Stimulated activated CD4-positive, alpha-beta T cell treated with anti-CD3 and anti-CD28 coated beads, Interleukin-12 subunit alpha, Interleukin-12 subunit beta, amount 100 ng/mL, for 4 hours (primary cell): ENCODE data around the gene TJAP1.
"Not testable (repeated sequence)": the region's sequence is repeated elsewhere in the genome, so short reads cannot be mapped to it uniquely, and the experiment has no call there.

Source experiments
- DNase-seq: peaks from one replicate; pipeline ENCODE4 v3.0.0-alpha.2; 2020

The TJAP1 gene

DNA sequence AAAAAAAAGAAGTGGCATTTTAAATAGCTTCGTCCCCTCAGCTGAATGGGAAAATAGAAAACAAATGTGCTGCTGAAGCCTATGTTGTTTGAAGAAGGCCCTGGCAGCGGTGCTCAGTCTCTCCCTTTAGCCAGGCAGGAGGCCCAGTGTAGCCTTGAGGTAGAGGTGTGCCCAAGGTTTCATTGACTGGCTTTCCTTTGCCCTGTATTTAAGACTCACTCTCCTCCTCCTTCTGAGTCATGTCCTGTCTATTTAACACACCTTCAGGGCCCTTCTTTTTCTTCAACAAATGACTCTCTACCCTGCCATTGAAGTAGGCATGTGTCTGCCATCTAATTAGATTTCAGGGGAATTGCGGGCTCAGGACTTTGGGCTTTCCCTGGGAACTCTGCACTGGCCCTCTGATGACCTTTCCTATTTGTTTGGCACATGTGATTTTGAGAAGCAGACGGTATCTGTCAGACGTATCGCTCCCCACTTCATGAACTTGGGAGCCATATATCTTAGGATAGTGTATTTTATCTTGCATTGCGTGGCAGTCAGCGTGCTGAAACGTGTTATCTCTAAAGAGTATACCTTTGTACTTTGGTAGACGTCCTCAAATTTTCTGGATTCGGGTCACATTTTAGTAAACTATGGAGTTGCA, 4.3 kb downstream of the TJAP1 start:
- DNase-seq, result no peak

DNA sequence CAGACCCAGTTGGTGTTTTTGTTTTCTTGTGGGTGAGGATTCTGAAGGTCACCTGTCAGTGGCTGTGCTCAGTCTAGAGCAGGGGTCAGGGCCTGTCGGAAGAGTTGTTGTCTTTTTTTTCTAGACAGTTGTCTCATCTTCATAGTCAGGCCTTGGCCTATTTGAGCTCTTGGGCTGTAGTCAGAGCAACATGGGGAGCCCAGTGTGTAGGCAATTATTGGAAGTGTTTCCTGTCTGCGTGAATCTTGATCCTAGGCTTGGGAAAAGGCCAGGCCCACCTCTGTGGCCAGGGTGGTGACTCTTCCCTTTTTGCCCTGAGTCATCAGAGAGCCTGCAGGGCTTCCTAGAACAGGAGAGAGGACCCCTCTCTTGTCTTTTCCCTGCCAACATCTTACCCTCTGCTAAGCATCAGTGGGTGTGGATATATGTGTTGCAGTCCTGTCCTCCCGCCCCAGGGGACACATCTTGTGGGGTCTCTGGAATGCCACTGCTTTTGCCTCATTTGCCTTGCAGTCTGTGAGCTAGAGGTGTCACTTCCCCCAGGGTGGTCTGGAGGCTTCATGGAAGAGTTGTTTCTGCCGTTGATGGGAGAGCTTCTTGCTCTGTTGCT, 11.4 kb downstream of the TJAP1 start:
- DNase-seq, result no peak

DNA sequence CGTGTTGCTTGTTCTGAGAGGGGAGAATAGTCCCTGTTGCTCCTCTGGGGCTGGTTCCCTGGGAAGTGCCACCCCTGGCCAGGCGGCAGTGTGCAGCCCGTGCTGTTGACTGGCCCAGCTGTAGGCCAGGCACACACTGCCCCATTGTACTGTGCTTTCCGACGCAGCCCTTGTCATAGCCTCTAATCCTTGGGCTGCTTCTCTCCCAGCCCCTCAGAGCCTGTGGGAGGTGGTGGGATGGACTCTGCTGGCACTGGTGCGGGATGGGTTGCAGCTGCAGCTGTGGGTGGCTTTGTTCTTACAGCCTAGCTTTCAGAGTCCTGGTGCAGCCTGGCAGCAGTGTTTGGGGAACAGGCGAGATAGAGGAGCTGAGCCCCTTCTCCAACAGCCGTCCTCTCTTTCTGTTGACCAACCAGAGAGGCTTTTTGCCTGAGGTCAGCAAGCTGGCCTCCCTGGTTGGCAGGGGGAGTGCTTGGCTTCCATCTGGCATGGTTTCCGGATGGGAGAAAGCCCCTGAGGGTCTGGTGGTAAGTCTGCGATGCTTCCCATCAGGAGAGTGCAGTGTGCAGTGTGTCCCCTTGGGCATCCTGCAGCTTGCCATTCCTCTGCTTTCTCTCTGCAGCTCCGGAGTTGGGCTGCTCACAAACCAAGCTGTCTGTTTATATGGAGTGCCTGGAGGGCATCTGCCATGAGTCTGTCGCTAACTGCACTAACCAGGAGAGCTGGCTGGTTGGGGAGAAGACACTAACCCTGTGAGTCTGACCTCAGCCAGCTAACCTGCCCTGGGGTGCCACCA, 12.1 kb downstream of the TJAP1 start:
- DNase-seq, result no peak

DNA sequence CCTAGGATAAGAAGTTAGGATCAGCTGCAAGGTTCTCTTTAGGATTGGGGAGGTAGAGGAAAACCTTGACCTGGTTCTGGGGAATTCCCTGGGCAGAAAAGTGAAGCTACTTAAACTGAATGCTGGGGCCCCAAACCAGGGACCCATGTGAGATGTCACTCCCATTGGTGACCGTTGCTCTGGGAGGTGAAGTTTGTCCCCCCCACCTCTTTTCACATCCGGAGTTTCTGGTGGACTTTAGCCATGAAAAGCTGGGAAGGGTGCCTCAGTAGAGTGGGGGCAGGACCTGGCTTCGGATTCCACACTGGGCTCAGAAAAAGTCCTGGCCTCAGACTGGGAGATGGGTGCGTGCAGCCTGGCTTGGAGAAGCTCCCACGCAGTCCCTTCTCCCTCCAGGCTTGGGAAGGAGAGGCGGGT, 13.2 kb downstream of the TJAP1 start:
- DNase-seq, result no peak

DNA sequence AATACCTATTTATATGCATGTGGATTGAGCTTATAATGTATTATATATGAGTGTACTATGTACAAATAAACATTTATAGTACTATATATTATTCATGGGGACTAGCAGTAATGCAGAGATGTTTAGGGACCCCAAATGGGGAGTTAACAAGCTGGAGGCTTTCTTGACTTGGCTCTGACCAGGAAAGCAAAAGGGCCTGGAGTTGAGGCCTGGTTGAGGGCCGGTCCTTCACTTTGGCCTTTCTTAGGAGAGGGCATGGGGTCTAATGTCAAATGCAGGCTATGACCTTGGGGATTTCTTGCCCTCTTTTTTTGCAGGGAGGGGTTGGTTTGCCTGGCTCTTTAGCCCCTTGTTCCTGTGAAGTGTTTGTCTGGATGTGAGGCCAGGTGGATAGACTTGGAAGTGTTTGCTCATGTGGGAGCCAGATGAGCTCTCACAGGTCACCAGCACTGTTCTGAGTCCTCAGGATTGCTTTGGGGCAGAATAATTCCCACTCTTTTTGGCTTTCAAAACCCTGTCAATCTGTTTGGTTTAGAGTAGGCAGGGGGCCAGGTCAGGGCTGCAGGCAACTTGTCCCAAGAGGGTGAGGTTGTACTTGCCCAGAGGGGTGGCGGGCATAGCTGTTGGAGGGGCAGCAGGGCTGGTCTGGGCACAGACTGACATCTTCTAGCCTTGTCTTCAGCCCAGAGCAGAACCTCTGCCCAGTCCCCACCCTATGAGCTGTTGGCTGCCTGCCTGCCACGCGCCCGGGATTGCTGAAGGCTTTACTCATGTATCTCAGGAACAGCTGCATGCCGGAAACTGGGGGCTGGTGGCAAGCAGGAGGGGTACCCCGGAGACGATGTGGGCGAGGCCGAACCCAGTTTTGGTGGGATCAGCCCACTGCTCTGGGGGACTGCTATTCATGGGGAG, 14.6 kb downstream of the TJAP1 start:
- DNase-seq, result no peak

DNA sequence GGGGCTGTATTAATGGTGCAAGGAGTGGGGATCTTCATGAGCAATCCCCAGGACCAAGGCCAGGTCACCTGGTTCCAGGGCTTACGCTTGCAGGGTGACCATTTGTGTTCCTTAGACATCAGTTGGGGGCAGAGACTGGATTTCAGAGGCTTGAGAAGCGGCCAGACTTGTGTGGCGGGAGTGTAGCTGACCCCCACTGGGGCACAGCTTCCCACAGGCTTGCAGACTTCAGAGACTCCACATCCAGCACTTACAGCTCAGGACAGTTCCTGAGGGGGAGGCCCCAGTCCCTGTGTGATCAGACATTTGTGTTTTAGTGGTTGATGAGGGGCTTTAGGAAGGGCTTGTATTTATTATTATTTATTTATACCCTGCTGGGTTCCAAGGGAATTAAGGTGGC, 15.3 kb downstream of the TJAP1 start:
- no peak for DNase-seq

DNA sequence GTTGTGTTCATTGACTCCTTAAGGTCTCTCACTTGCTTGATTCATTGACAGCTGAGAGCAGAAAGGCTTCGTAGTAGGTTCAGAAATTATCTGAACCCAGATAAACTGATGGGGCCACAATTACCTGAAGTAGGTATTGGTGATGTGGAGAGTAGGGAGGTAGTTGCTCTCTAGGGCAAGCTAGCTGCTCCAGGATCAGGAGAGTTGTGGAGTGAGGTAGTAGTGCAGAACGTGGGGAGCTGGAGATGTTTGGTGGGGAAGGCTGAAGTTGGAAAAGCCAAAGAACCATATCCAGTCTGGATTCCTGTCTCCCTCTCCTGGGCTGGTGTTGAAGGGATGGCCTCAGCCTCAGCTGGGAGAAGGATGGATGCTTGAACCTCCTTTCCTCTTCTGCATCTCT, 15.9 kb downstream of the TJAP1 start:
- DNase-seq, result no peak

DNA sequence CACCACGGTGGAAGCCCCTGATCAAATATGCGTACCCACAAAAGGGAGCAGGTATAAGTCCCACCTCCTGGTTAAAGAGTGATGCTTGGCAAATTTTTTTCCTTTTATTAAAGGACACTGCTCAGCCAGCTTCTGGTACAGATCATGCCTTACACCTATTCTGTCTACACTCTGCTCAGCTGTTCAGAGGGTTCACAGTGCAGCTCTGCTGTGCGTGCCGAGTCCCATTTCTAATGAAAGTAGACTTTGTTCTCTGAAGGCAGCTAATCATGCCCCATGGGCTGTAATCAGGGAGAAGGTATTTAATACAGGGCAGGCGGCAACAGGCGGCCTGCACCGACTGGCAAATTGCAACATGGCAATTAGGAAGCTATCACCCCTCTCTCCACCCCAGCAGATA, 16.5 kb downstream of the TJAP1 start:
- no peak for DNase-seq

DNA sequence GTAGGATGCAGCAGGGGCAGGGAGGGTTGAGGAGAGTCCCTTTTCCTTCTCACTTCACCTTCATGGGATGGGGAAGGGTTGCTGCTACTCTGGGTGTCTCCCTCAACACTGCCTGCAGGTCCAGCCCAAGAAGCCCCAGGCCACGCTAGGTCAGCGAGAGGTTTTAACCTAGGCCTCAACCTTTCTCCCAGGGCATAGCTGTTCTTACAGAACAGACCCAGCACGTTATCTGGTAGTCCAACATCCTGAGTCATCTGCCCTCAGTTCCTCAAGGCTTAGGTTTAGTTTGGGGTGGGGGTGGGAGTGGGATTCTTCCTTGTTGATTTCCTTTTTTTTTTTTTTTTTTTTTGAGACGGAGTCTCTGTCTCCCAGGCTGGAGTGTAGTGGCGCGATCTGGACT, 17.0 kb downstream of the TJAP1 start:
- DNase-seq, result no peak

DNA sequence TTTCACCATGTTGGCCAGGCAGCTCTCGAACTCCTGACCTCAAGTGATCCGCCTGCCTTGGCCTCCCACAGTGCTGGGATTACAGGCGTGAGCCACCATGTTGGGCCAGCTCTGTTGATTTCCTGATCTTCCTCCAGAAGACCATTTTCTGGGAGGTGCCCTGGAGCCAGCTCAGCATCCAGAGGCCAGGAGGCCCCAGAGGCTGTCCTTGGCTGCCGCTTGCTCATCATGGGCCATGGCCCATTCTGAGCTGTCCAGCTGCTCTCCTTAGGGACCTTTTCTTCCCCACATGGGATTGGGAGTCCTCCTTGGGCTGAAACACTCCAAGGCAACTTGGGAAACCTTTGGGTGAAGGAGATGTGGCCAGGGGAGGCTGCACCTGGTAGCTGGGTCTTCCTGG, 17.4 kb downstream of the TJAP1 start:
- DNase-seq, result no peak

DNA sequence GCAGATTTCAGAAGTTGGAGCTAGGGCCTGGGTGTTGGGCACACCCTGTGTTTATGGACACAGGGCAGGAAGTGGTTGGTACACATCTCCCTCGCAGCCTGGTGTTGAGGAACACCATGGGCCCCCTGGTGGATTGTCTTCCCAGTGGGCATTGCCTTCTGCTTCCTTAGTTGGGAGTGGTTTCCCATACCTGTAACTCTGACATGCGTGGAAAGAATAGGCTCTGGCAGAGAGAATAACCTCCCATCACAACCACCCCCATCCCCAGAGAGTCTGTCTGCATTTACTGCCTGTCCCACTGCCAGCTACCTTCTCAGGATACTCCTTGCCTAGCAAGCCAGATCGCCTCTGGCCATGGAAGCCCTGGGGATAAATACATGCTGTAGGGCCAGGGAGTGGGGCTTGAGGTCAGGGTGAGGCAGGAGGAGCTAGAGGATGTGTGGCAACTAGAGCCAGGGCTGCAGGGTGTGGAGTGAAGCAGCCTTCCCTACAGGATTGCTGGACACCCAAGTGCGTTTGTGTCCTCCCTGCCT, 18.1 kb downstream of the TJAP1 start:
- no peak for DNase-seq

DNA sequence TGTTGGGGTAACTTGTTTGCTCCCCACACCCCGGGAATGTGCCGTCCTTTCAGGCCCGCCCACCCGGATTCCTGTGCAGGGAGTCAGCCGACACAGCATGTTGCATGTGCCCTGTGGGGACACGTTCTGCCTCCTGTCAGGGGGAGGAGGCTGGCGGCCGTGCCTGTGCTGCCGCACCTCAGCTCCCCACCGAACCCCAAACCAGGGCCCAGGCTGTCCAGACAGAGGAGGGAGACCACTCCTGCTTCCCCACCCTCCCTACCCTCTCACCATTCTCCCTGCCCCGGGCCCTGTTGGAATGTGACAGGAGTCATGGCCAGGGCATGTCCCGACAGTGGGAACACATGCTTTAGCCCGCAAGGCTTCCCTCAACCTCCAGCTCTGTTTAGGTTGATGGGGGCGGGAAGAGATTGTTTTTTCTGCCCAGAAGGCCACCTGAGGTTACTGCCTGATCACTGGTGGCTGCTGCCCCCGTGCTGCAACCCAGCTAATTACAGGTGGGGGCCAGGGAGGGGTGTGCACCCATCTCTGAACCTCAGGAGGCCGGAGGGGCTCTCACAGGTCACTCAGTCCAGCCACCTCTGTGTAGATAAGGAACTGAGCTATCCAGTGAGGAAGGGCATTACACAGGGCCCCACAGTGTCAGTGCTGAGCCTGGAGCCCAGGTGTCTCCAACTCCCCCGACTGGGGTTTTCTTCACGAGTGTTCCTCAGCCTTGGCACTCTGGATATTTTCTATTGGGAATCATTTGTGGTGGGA, 19.2 kb downstream of the TJAP1 start:
- no peak for DNase-seq

DNA sequence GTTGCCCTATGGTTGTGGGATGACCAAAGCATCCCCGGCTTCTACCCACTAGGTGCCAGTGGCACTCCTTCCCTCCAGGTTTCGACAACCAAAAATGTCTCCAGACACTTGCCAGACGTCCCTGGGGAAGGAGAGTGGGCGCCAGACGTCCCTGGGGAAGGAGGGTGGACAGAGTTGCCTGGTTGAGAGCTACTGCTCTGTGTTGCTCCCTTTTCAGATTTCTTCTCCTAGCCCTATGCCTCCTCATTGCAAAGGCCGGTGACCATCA, 19.7 kb downstream of the TJAP1 start:
- DNase-seq, result no peak

DNA sequence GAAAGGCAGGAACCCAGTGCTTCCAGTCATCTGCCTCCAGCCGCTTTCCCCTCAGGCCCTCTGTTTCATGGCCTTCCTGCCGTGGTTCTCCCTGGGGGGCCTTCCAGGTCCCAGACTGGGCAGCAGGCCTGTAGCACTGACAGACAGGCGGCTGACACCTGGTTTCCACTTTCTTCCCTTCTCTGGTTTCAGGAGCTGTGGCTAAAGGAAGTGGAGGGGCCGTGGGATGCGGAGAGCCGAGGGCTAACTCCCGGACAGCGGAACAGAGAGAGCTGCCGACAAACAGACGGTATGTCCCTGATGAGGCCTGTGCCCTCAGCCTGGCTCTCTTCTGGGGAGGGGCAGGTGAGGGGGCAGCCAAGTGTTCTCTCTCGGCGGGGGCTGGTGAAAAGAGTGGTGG, 20.3 kb downstream of the TJAP1 start:
- no peak for DNase-seq

DNA sequence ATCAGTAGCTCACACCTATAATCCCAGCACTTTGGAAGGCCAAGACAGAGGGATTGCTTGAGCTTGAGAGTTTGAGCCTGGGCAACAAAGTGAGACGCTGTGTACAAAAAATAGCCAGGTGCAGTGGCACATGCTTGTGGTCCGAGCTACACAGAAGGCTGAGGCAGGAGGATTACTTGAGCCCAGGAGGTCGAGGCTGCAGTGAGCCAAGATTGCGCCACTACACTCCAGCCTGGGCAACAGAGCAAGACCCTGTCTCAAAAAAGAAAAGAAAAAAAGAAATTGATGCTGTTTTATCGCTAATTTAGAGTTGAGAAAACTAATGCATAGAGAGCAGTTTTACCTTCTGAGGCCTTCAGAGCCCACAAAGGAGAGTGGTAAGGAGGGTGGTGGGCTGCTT, 20.9 kb downstream of the TJAP1 start:
- not testable (repeated sequence) for DNase-seq

DNA sequence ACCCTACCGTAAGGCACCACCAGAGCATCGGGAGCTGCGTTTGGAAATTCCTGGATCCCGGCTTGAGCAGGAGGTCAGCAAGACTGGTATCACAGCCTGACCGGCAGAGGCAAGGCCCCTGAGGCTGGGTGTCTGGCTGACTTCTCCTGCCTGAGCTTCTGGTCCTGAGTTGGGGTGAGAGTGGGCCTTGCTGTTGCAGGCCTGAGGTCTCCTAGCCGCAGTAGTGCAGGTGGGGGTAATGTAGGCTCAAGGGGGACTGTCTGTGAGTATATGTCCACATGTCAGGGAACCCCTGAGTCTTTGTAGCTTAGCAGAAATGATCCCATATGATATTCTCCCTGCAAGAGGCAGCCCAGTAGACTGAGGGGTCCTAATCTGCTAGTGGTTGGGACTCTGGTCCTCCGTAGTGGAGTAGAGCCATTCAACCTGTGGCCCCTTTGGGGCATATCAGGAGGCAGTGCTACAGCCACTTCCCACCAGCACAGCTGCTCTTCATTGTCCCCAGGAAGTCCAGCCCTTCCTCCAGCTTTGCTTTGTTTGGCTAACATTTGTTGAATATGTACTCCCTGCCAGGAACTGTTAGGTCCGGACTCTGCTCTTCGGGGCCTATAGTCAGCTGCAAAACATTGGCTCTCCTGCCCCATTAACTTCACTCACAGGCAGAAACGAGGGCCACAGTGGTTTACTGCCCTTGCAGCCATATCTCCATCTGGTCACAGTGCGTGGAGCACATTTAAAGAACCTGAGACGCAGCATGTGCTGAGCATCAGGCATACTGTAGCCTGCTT, 21.9 kb downstream of the TJAP1 start:
- no peak for DNase-seq

DNA sequence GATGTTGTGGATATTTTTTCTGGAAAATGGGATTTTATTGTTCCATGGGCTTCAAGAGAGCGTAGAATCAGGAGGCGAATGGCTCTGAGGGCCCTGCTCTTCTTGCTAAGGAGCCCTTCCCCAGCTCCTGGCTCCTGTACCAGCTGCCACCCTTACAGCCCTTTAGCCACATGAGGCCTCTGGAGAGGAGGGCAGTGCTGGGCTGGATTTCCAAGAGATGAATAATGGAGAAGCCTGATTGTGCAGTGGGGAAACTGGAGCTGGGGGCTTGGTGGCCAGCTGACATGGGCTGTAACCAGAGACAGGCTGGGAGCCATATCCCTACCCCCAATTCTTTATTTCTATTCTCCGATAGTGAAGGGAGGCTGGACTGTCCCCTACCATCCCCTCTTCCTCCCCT, 23.6 kb downstream of the TJAP1 start:
- no peak for DNase-seq

DNA sequence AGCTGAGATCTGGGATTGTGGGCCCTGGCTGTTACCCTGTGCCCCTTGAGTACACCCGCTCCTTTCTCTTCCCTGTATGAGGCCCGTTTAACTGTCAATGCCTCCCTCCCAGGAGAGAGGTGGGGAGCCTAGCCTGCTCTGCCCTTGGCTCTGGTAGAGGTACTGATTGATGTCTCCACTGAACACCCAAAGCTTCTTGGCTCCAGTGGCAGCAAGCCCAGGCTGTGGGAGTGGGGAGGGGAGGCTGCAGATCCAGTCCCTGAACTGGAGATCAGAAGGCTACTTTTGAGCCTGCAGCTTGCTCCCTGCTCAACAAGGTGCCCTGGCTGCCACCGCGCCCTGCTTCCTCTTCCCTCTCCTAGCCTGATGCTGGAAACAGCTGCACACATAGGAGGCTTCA, 25.3 kb downstream of the TJAP1 start:
- no peak for DNase-seq

DNA sequence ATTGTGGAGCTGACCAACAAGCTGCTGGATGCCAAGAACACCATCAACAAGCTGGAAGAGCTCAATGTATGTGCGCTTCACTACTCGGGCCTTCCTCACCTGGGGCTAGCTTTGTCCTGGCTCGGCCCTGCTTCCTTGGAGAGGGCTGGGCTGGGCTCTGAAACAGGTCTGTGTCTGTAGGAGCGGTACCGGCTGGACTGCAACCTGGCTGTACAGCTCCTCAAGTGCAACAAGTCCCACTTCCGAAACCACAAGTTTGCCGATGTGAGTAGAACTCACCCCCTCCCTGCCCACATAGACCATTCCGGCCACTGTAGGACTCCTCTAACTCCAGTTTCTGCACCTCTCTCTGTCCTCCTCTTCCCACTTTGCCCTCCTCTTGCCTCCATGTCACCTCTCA, 26.1 kb downstream of the TJAP1 start:
- no peak for DNase-seq

DNA sequence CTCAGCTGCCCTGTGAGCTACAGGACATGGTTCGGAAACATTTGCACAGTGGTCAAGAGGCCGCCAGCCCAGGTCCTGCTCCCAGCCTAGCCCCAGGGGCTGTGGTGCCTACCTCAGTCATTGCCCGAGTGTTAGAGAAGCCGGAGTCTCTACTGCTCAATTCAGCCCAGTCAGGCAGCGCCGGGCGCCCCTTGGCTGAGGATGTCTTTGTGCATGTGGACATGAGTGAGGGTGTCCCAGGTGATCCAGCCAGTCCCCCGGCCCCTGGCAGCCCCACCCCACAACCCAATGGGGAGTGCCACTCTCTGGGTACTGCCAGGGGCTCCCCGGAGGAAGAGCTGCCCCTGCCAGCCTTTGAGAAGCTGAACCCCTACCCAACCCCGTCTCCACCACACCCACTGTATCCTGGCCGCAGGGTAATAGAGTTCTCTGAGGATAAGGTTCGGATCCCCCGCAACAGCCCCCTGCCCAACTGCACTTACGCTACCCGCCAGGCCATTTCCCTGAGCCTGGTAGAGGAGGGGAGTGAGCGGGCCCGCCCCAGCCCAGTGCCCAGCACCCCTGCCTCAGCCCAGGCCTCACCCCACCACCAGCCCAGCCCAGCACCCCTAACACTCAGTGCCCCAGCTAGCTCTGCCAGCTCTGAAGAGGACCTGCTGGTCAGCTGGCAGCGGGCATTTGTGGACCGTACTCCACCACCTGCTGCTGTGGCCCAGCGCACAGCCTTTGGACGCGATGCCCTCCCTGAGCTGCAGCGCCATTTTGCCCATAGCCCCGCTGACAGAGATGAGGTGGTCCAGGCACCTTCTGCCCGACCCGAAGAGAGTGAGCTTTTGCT, 27.6 kb downstream of the TJAP1 start:
- no peak for DNase-seq

DNA sequence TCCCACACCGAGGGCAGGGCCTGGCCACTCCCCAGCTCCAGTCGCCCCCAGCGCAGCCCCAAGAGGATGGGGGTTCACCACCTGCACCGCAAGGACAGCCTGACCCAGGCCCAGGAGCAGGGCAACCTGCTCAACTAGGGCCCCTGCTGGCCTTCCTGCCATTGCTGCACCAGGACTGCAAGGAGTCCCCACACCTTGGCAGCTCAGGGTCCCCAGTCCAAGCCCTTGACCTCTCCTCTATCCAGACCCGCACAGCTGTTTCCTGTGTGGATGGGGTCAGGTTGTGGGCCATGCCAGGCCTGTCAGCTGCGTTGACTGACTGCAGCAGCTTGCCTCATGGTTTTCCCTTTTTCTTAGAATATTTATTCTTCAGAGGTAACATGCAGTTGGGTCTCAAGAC, 28.3 kb downstream of the TJAP1 start:
- no peak for DNase-seq
